CD14-positive monocyte (primary cell): Measurements from ENCODE around the gene ACP7. TPM values are rescaled to one million over a fixed set of nuclear protein-coding genes. Genes with fewer than 3 reads are reported as not detected.

Experiments used
- DNase-seq, 3 donors: peaks; one replicate each; pipeline ENCODE4 v3.0.0-alpha.2; 2011 to 2022
- H2AFZ ChIP-seq: 2 replicates; pipeline ENCODE4 v1.6.0; 2012; ENCODE audit warnings: mild to moderate bottlenecking, low read depth, low read length, inconsistent platforms; ENCODE audit not compliant: insufficient read depth, poor library complexity, severe bottlenecking
- H3K27ac ChIP-seq, 2 donors: 1 replicate in 1 of 2; 2 replicates in 1 of 2; pipeline ENCODE4 v1.5.1; 2012 to 2013; ENCODE audit warnings: low read length in 2 of 2, control low read depth in 1 of 2, inconsistent platforms in 1 of 2, low read depth in 1 of 2, mild to moderate bottlenecking in 1 of 2
- H3K27me3 ChIP-seq, 2 donors: one replicate each; pipeline versions ENCODE4 v1.6.0 to v1.6.1; 2011 to 2013; ENCODE audit warnings: low read length in 2 of 2; ENCODE audit not compliant: control insufficient read depth in 2 of 2, insufficient read depth in 2 of 2
- H3K36me3 ChIP-seq, 2 donors: replicated peaks in 1 of 2; 1 replicate in 1 of 2; 2 replicates in 1 of 2; pipeline versions ENCODE4 v1.5.1 to v1.6.1; 2012 to 2013; ENCODE audit warnings: low read length in 2 of 2, control low read depth in 1 of 2, inconsistent platforms in 1 of 2, mild to moderate bottlenecking in 1 of 2; ENCODE audit not compliant: insufficient read depth in 2 of 2, control insufficient read depth in 1 of 2
- H3K4me1 ChIP-seq, 2 donors: 1 replicate in 1 of 2; 2 replicates in 1 of 2; pipeline versions ENCODE4 v1.5.1 to v1.6.1; 2012 to 2013; ENCODE audit warnings: low read length in 2 of 2, control low read depth in 1 of 2, inconsistent platforms in 1 of 2, mild to moderate bottlenecking in 1 of 2, moderate library complexity in 1 of 2; ENCODE audit not compliant: insufficient read depth in 2 of 2, control insufficient read depth in 1 of 2
- H3K4me2 ChIP-seq: replicated peaks from 2 replicates; pipeline ENCODE3; 2012; ENCODE audit warnings: low read length, moderate library complexity, mild to moderate bottlenecking; ENCODE audit not compliant: poor library complexity, severe bottlenecking; ENCODE audit errors: extremely low read depth
- H3K4me3 ChIP-seq, 3 experiments: fragments of 200-600 bp in 1 of 3; sonication (generic) in 1 of 3; replicated peaks in 1 of 3; 1 replicate in 2 of 3; 2 replicates in 1 of 3; pipeline ENCODE4 v1.5.1; 2011 to 2013; ENCODE audit warnings: low read length in 3 of 3, mild to moderate bottlenecking in 3 of 3, control low read depth in 2 of 3, low read depth in 2 of 3, inconsistent platforms in 1 of 3, moderate library complexity in 1 of 3
- H3K79me2 ChIP-seq: 2 replicates; pipeline ENCODE4 v1.6.0; 2012; ENCODE audit warnings: mild to moderate bottlenecking, control low read depth, inconsistent platforms, low read length, moderate library complexity; ENCODE audit not compliant: insufficient read depth
- H3K9ac ChIP-seq: 2 replicates; pipeline ENCODE4 v1.6.0; 2017; ENCODE audit warnings: low read length, mild to moderate bottlenecking; ENCODE audit not compliant: insufficient read depth, poor library complexity, severe bottlenecking
- H3K9me3 ChIP-seq, 2 donors: replicated peaks in 1 of 2; 1 replicate in 1 of 2; 2 replicates in 1 of 2; pipeline versions ENCODE4 v1.5.1 to v1.6.1; 2012 to 2013; ENCODE audit warnings: low read length in 2 of 2, control low read depth in 1 of 2; ENCODE audit not compliant: control insufficient read depth in 1 of 2, insufficient read depth in 1 of 2
- H4K20me1 ChIP-seq: 2 replicates; pipeline ENCODE4 v1.6.0; 2012; ENCODE audit warnings: mild to moderate bottlenecking, low read length, control low read depth, moderate library complexity; ENCODE audit not compliant: insufficient read depth
- H3K27ac Mint-ChIP-seq, 7 donors: one replicate each; pipeline ENCODE4 v1.8.0; 2020; ENCODE audit warnings: mild to moderate bottlenecking in 7 of 7, mixed read lengths in 7 of 7, moderate library complexity in 6 of 7, inconsistent platforms in 2 of 7
- H3K27me3 Mint-ChIP-seq, 3 donors: one replicate each; pipeline ENCODE4 v1.8.0; 2021 to 2022; ENCODE audit warnings: low read depth in 3 of 3, mild to moderate bottlenecking in 3 of 3, mixed read lengths in 3 of 3, moderate library complexity in 3 of 3, inconsistent platforms in 1 of 3
- H3K36me3 Mint-ChIP-seq, 2 donors: one replicate each; pipeline ENCODE4 v1.8.0; 2020; ENCODE audit warnings: mixed read lengths in 2 of 2, inconsistent platforms in 1 of 2, mild to moderate bottlenecking in 1 of 2
- H3K4me1 Mint-ChIP-seq: one replicate; pipeline ENCODE4 v1.8.0; 2020; ENCODE audit warnings: mild to moderate bottlenecking, mixed read lengths
- H3K4me3 Mint-ChIP-seq, 2 donors: one replicate each; pipeline ENCODE4 v1.8.0; 2020; ENCODE audit warnings: mild to moderate bottlenecking in 2 of 2, mixed read lengths in 2 of 2, moderate library complexity in 1 of 2
- H3K9me3 Mint-ChIP-seq, 7 donors: one replicate each; pipeline ENCODE4 v1.8.0; 2020 to 2022; ENCODE audit warnings: mixed read lengths in 7 of 7, mild to moderate bottlenecking in 6 of 7, moderate library complexity in 6 of 7, inconsistent platforms in 2 of 7
- CTCF ChIP-seq: fragments of 200-600 bp; IDR thresholded peaks from one replicate; pipeline ENCODE4 v1.8.0; 2022; ENCODE audit warnings: antibody characterized with exemption, mild to moderate bottlenecking
- whole genome bisulfite sequencing: methylation state at CpG from one replicate; pipeline ENCODE4 v1.1.5; 2013; ENCODE audit warnings: missing lambda C conversion rate; ENCODE audit not compliant: insufficient coverage; 5-methylcytosine and 5-hydroxymethylcytosine counted together
- intact Hi-C, 2 donors: fragments of 100-400 bp; cut with micrococcal nuclease; formaldehyde crosslinking; loops; one replicate each; pipeline versions ENCODE4 v1.15.0 to v1.15.1; 2023
- polyA plus RNA-seq, 3 donors: library from polyadenylated mRNA; depleted of rRNA in 1 of 3; unstranded in 2 of 3; stranded (reverse) in 1 of 3; fragments of 300-500 nt in 2 of 3; fragments of >200 nt in 1 of 3; fragmentation: Illumina TruSeq in 2 of 3; gene quantifications; 1 replicate in 2 of 3; 2 replicates in 1 of 3; pipeline ENCODE4 v1.2.3, GENCODE V29; 2012 to 2021

Gene ACP7
- polyA plus RNA-seq, 3 donors: not detected

- no peak for TF ChIP-seq CTCF
- H3K9ac ChIP-seq: peak overlapping the region; percentile 4
- Mint-ChIP-seq H3K9me3 (no peaks in the 10 kb centered on the region), H3K4me3 (no peak overlapping the region), H3K4me1 (peaks cover 4% of the 10 kb centered on the region), H3K27ac (peak overlapping the region in 2 of 7 donors; percentile 42 to 64), H3K36me3 (no peaks in the 10 kb centered on the region), H3K27me3 (peaks cover 9% of the 10 kb centered on the region in 3 donors)
- no peaks in the 10 kb centered on the region for H3K36me3 ChIP-seq
- no peaks in the 10 kb centered on the region for H3K79me2 ChIP-seq
- DNase-seq: no peak
- 70% methylated on average over 13 of the region's 18 CpGs for WGBS
- intact Hi-C loops: no loop called here
- H3K9me3 ChIP-seq: no peaks in the 10 kb centered on the region
- no peaks in the 10 kb centered on the region for H4K20me1 ChIP-seq
- H3K4me3 ChIP-seq: no peak overlapping the region
- no peak overlapping the region for H3K27ac ChIP-seq
- H3K4me1 ChIP-seq: no peaks in the 10 kb centered on the region
- H2AFZ ChIP-seq: no peak overlapping the region
- H3K4me2 ChIP-seq: no peak overlapping the region
- H3K27me3 ChIP-seq: no peaks in the 10 kb centered on the region
These were observed 27.5 kb downstream of the ACP7 start for GRCh38 chr19:39111593-39112199.

- Histone ChIP-seq H2AFZ (no peak overlapping the region), H3K4me3 (no peak overlapping the region), H3K9me3 (no peaks in the 10 kb centered on the region), H3K27me3 (no peaks in the 10 kb centered on the region), H4K20me1 (no peaks in the 10 kb centered on the region), H3K4me1 (no peaks in the 10 kb centered on the region), H3K36me3 (no peaks in the 10 kb centered on the region), H3K9ac (peak overlapping the region; percentile 4), H3K4me2 (no peak overlapping the region), H3K79me2 (no peaks in the 10 kb centered on the region), H3K27ac (no peak overlapping the region)
- peaks cover 4% of the 10 kb centered on the region for H3K4me1 Mint-ChIP-seq
- H3K27ac Mint-ChIP-seq: peak overlapping the region in 1 of 7 donors; percentile 25
- H3K4me3 Mint-ChIP-seq: no peak overlapping the region
- intact Hi-C loops: no loop called here
- DNase-seq: no peak
- TF ChIP-seq CTCF: no peak
- peaks cover 6 to 12% (median 8%) of the 10 kb centered on the region in 3 donors for H3K27me3 Mint-ChIP-seq
- H3K36me3 Mint-ChIP-seq: no peaks in the 10 kb centered on the region
- WGBS: 93% methylated on average over 13 of the region's 15 CpGs
- no peaks in the 10 kb centered on the region for H3K9me3 Mint-ChIP-seq
These were observed 28.2 kb downstream of the ACP7 start for GRCh38 chr19:39112338-39112890.
